H1 (cell line): Measurements from ENCODE around the gene GAPT. TPM values are rescaled to one million over a fixed set of nuclear protein-coding genes. Genes with fewer than 3 reads are reported as not detected.

Experiments used
- BACH1 ChIP-seq: IDR thresholded peaks from 2 replicates; pipeline ENCODE4 v1.6.1; 2012; ENCODE audit warnings: low read length, improper control_type of control experiment
- TEAD4 ChIP-seq: IDR thresholded peaks from 2 replicates; pipeline ENCODE4 v1.6.1; 2012; ENCODE audit warnings: low read depth, low read length, inconsistent platforms, mixed read lengths
- polyA plus RNA-seq, 7 experiments: library from polyadenylated mRNA; depleted of rRNA in 3 of 7; stranded (reverse) in 5 of 7; unstranded in 2 of 7; fragments of >200 nt in 5 of 7; fragments of 200-250 nt in 2 of 7; gene quantifications; 1 replicate in 5 of 7; 2 replicates in 1 of 7; 4 replicates in 1 of 7; pipeline versions ENCODE4 v1.2.1 to v1.2.3, GENCODE V29; 2011 to 2013; ENCODE audit warnings: missing spikeins in 2 of 7, mixed read lengths in 2 of 7
- total RNA-seq: library from RNA; stranded (reverse); fragmentation: NEBNext Ultra II Directional; extraction: Animal tissue kit (Norgen Biotek cat#: 25700); gene quantifications from 2 replicates; pipeline ENCODE4 v1.2.1, GENCODE V29; 2021

The GAPT gene
- total and polyA plus RNA-seq, 2 of the 8 experiments (the other 6 are each of a cell fraction or from before 2014, with no cell fraction given), result not detected

DNA sequence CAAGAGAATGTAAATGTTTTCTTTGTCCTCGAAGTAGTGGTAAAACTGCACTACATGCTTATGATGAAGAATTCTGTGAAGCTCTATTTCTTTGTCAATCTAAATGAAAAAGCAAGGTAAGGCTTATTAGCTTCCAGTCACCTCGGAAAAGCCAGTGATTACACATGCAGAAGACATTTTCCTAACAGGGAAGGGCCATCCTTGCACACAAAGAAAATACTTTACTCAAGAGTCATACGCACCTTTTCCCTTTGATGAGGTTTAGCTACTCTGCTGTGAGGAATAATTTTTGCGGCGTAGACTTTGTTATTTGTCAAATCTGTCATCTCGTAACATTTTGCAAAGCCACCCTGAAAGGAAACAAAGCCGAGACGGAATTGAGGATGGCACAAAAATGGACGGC lies 32.5 kb upstream of the GAPT start (continued):
- TF ChIP-seq BACH1, result no peak
- no peak for TF ChIP-seq TEAD4
